Retinal pigment epithelial cell (primary cell): Measurements from ENCODE around the gene NHLH1.
A peak's percentile ranks its signal among the peaks of the same experiment; 100 is the strongest.

Experiments
- DNase-seq: peaks from one replicate; pipeline ENCODE4 v3.0.0-alpha.2; 2010; ENCODE audit warnings: low read depth
- H3K4me3 ChIP-seq: 2 replicates; pipeline ENCODE4 v1.5.1; 2011; ENCODE audit warnings: mild to moderate bottlenecking, low read length, control low read depth, moderate library complexity
- TF ChIP-seq, protein P1 (sequence below): conservative IDR thresholded peaks from 2 replicates; pipeline ENCODE4 v1.5.1; 2011; ENCODE audit warnings: low read depth, low read length, control low read depth, inconsistent platforms

The NHLH1 gene

DNA sequence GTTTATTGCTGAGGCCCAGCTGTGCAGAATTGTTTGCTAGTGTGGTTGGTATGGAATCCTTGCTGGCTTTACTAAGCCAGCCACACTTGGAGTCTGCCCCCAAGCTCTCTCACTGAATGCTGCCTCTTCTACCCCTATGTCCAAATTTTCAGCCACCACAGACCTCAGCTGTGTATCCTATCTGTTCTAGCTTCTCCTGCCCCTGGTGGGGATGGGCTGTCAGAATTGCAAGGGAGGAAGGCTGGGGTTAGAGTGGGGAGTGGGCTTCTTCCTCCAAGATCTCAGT, 4.4 kb downstream of the NHLH1 start:
- no peak overlapping the region for H3K4me3 ChIP-seq
- TF ChIP-seq, protein P1, sequence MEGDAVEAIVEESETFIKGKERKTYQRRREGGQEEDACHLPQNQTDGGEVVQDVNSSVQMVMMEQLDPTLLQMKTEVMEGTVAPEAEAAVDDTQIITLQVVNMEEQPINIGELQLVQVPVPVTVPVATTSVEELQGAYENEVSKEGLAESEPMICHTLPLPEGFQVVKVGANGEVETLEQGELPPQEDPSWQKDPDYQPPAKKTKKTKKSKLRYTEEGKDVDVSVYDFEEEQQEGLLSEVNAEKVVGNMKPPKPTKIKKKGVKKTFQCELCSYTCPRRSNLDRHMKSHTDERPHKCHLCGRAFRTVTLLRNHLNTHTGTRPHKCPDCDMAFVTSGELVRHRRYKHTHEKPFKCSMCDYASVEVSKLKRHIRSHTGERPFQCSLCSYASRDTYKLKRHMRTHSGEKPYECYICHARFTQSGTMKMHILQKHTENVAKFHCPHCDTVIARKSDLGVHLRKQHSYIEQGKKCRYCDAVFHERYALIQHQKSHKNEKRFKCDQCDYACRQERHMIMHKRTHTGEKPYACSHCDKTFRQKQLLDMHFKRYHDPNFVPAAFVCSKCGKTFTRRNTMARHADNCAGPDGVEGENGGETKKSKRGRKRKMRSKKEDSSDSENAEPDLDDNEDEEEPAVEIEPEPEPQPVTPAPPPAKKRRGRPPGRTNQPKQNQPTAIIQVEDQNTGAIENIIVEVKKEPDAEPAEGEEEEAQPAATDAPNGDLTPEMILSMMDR: no peak
- DNase-seq: no peak

DNA sequence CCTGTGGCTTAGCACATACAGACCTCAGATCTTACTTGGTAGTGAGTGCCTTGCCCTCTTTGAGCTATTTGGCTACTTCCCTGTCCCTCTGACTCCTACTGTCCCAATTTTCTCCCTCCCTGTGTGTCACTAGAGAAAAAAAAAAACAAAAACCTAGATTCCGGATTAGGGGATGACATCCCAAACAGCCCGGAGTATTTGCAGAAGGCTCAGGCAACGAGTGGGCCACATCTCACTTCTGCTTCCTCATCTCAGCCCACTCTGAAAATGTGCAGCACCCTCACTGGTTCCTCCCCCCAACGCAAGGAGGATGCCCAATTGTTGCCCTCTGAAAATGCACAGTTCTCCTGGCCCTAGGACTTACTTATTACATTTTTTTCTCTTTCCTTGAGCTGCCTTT, 4.9 kb downstream of the NHLH1 start:
- H3K4me3 ChIP-seq: no peak overlapping the region
- TF ChIP-seq, protein P1: no peak
- DNase-seq: no peak

DNA sequence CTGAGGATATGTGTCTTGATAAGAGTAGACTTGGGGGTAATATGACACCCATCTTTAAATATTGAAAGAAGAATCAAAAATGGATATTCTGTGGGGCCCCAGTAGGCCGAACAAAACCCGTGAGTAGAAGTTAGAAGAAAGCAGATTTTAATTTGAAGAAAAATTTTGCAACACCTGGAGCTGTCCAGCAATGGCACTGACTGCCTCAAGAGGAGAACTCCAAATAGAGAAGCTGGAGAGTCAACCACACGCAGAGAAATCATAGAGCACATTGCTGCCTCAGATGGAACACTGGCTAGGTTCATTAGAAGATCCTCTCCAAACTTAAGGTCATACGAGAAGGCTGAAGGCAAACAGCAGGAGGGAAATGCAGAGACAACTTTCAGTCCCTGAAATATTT, 6.8 kb downstream of the NHLH1 start:
- no peak overlapping the region for H3K4me3 ChIP-seq
- TF ChIP-seq, protein P1: no peak
- DNase-seq: no peak

DNA sequence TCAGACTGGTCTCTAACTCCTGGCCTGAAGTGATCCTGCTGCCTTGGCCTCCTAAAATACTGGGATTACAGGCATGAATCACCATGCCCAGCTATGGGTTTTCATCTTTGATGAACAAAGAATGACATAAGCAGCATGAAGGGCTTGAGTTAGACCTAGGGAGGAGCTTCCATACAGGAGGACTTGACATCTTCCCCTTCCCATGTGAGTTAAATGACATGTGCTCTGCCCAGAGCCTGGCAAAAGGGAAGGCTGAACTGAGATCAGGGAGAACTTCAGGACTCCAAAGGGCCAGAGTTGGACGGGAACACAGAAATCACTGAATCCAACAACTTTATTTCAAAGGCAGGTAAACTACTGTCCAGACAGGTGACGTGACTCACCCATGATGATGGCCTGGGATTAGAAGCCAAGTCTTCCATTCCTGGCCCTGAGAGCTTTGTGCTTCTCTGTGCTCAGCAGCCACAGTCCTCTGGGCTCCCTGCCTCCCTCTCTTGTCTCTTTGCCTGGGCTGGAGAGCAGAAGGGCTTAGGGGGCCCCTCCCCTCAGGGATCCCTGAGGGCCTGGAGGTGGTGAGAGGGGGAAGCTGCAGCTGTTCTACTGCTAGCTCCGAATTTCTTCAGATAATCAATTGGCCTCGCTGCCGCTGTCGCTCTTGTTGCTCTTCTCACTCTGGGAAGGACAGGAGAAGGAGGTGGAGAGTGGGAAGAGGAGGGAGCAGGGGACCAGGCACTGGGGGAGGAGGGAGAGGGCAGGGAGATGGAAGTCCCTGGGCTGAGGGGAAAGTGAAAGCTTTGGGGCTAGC, 7.6 kb downstream of the NHLH1 start:
- TF ChIP-seq, protein P1: no peak
- no peak overlapping the region for H3K4me3 ChIP-seq
- DNase-seq: no peak

DNA sequence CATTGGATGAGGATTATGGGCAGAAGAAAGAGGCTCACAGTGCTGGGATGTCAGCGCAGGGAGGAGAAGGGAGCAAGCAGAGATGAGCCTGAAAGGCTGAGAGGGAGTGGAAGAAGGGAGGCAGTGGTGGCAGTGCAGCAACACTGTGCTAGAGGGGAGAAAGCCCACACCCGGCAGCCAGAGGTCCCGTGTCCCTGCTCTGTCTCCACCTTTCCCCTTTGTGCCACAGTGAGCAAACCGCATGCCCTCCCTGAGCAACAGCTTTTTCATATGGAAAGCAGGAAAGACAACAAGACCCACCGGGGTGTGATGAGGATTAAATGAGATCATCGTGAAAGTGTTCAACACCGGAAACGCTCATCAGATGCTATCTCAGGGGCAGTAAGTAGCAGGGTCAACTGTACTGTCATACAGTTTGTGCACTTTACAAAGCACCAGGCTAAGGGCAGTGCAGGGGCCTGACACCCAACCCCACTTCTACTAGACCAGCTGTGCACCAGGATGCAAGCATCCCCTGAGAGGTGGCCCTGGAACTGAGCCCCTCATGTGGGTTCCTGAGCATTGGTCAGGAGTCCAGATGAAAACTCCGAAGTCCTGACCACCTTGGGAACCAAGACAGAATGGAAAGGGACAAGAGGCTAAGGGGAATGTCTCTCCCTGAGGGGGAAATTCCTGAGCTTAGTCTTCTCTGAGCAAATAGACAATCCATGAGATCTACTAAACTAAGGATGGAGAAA, 9.1 kb downstream of the NHLH1 start:
- TF ChIP-seq, protein P1: no peak
- H3K4me3 ChIP-seq: no peak overlapping the region
- DNase-seq: no peak

DNA sequence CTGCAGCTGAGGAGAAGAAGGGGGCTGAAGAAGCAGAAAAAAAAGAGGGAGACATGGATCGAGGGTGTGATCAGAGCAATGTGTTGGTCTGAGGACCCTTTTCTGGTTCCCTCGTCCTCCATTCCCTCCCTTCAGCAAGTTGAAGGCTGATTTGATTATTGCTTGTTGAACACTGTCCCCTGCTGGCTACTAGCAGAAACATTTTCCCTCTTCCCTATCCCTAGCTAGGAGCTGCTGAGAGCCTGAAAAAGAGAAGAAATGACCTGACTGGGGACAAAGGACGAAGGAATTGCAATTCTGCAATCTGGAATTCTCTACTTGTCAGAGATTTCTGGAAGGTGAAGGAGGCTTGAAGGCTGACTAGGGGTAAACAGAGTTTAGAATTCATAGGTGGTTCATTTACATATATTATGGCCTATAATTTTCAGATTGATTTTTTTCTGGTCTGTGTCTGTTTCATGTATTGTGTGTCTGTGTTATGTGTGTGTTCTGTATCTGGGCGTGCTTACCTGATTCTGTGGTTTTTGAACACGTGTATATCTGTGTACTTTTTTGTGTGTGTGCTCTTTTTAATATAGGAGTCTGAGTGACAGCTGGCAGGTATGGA, 9.8 kb downstream of the NHLH1 start:
- H3K4me3 ChIP-seq: no peak overlapping the region
- DNase-seq: no peak

More for the DNA sequence above, 9.8 kb downstream of the NHLH1 start:
- TF ChIP-seq, protein P1: peak; percentile 98
